Activated naive CD4-positive, alpha-beta T cell treated with anti-CD3 and anti-CD28 coated beads, Interleukin-2, amount 50 U/mL, for 16 hours (primary cell): ENCODE data around the gene NAALADL2.
"Not testable (repeated sequence)": the region's sequence is repeated elsewhere in the genome, so short reads cannot be mapped to it uniquely, and the experiment has no call there.

Source experiments
- DNase-seq: peaks from one replicate; pipeline ENCODE4 v3.0.0-alpha.2; 2020

Gene NAALADL2

DNA sequence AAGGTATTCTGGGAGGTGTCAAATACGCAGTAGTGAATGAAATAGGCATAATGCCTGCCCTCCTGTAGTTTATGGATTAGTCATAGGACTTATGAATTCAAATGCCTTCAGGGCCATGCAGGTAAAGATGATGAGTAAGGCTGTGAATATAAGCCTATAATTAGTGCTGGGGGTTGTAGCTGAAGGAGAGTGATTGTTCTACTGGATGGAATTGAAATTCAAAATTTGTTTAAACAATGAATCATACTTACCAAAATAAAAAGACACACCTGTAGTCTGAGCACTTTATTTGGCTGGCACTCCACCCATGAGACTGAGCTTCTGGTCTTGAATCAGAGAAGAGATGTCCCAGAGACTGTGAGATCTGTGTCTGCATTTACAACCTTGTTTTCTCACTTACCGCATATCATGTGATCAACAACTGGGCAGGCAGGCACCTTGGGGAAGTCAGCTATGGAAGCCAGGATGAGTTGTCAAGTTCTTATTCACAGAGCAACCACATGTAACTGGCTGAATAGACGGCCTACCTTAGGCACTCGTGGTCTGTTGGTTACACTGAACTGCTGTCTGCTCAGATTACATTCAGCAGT is 291.8 kb downstream of the NAALADL2 start:
- DNase-seq, result no peak

DNA sequence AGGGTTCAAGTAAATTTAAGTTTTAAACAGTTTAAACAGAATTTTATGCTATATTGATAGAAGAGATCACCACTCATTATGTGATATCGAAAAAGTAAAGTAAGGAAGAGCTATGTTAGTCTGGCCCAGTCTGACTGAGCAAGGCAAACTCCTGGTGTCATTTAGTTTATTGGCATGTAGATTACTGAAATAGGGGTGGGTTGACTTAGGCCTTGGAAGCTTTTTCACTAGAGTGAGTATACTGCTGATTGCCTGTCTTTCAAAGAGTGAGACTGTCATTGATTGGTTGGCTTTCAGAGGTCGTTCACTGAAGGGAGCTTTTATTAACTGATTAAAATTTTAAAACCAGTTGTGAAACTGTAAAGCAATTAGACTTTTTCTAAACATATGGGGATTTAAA is 294.5 kb downstream of the NAALADL2 start:
- no peak for DNase-seq

GRCh38 chr3:175155172-175155571 is 296.0 kb downstream of the NAALADL2 start:
- no peak for DNase-seq

- no peak for DNase-seq
Observed at GRCh38 chr3:175159202-175159601, 300.1 kb downstream of the NAALADL2 start.

- no peak for DNase-seq
Observed at GRCh38 chr3:175161291-175161690, 302.2 kb downstream of the NAALADL2 start.

- DNase-seq, result no peak
Observed at GRCh38 chr3:175163686-175164085, 304.6 kb downstream of the NAALADL2 start.

DNA sequence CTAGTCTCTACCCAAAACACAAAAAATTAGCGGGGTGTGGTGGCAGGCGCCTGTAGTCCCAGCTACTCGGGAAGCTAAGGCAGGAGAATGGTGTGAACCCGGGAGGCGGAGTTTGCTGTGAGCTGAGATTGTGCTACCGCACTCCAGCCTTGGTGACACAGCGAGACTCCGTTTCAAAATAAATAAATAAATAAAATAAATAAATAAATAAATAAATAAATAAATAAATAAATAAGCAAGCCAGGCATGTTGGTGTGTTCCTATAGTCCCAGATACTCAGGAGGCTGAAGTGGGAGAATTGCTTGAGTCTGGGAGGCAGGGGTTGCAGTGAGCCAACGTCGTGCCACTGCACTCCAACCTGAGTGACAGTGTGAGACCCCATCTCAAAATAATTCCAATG is 314.0 kb downstream of the NAALADL2 start:
- not testable (repeated sequence) for DNase-seq

- no peak for DNase-seq
Observed at GRCh38 chr3:175176556-175176955, 317.4 kb downstream of the NAALADL2 start.

GRCh38 chr3:175179055-175179454 is 319.9 kb downstream of the NAALADL2 start:
- DNase-seq, result no peak

- DNase-seq, result no peak
Observed at GRCh38 chr3:175184392-175184791, 325.3 kb downstream of the NAALADL2 start.

DNA sequence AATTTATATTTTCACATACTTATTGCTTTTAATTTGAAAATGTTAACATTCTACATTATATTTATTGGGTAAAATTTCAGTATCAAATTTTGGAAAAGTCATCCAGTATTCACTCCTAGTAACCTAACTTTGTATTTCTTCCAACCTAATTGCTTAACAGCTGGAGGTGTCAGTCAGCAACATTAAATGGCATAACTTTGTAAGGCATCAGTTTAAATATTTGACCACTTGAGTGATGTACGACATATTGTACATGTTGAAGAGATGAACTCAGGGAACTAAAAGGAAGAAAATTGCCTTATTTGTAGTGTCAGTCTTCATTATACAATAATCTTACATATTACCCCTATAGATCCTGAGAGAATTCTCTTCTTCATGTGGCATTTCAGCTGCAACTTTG is 326.8 kb downstream of the NAALADL2 start:
- DNase-seq, result no peak

DNA sequence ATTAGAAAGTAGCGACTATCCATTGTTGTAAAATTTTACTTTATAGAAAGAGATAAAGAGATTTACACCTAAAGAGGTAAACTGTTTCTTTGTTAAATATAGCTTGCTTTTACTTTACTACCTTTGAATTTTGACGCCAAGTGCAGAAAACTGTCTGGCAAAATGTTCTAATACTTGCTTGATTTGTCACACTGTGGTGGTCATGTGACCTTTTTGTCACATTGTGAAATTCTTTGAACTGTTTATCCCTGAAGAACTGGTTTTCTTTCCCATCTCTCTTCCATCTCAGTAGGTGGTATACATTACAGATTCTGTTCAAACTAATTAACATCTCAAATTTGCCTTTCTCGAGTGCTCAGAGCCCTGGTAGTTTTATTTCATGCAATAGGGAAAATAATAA is 327.4 kb downstream of the NAALADL2 start:
- DNase-seq, result no peak

DNA sequence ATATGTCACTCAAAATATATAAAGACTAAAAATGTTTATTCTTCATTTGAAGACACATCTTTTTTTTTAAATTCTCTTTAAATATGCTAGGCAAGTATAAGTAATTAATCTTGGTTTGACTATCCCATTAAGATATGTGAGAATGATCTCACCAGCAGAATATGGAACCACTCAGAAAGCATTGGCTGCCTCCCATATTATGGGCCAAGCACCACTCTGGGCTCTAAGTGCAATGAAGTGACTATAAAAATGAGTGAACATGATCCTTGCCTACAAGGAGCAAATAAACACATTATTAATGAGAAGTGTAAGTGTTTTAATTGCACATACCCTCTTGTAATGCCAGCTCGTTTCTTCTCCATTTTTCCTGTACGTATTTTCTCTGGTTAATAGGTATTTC is 328.5 kb downstream of the NAALADL2 start:
- no peak for DNase-seq

GRCh38 chr3:175192536-175192935 is 333.4 kb downstream of the NAALADL2 start:
- no peak for DNase-seq

- no peak for DNase-seq
Observed at GRCh38 chr3:175193815-175194518, 334.8 kb downstream of the NAALADL2 start.

DNA sequence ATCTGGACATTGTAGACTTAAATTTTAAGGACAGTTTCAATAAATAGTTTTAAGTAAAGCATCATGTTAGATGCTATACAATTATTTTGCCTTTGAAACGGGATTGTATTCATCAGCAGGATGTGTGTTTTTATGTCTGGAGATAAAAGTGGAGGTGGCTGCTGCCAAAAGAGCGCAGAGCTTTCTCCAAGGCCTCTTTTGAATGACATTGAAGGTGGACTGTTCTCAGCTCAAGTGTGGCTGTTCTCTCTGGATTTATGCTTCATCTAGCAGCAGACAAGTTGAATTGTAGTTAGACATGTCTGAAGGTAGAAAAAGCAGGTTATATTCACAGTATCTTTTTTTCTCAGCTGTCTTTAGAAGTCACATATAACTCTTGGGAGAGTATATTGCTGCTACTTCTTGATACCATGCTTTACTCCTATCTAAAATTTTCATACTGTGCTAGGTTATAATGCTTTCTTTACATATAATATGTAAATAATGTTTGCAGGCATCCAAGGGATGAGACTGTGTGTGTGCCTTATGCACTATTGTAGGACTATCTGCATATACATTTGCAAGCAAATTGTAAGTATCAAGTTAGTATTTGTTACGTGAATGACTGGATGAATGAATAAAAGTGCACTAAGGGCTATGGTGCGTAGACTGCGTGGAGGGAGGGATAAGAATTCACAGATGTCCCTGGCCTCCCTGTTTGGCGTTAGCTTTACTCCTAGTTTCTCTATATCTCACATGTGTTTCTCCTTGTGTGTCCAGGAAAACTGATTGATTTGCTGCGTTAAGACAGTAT is 340.1 kb downstream of the NAALADL2 start:
- no peak for DNase-seq

GRCh38 chr3:175199961-175200360 is 340.8 kb downstream of the NAALADL2 start:
- DNase-seq, result no peak

DNA sequence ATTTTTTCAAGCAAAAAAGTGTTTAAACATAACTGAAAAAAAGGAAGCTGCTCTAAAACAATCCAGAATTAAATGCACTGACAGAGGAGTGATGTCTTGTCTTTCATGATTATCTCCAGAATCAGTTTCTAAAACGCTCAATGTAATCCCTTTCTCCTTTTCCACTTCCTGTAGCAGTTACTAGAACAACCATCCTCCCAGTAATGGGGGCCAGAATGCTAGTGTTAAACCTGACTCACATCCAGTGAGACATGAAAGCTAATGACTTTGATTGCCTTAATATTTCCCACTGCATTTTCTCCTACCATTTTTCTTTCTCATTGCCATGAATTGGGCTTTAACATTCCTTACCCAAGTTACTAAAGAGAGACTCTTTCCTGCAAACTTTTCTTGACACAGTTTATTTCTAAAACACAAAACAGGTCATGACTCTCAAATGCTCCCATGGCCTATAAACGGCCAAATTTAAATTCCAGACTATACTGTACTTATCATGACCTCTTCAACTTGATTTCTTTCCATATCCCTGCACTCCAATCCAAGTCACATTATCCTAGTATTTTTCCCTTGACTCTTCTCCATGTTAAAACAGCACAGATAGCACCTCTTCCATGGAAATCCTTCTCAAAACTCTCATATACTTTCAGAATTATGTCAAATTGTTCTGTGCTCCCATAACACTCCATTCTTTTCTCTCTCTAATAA is 341.4 kb downstream of the NAALADL2 start:
- DNase-seq, result no peak

DNA sequence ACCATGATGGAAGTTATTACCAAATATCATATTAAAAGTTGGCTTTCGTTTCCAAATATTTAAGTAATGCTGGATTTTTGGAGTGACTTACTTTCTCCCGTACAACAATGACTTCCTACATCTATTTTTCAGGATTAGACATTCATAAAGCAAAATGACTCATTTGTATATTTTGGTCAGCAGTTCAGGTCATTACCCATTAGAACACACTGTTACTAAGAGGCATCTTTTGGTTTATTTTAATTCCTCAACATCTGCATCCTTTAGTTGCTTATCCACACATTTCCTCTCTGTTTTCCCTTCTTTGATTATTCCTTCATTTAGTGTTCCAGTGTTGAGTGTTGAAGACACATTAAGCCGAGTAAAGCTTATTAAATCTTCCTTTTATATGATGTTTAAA is 348.2 kb downstream of the NAALADL2 start:
- DNase-seq, result no peak

GRCh38 chr3:175208326-175208725 is 349.2 kb downstream of the NAALADL2 start:
- no peak for DNase-seq

DNA sequence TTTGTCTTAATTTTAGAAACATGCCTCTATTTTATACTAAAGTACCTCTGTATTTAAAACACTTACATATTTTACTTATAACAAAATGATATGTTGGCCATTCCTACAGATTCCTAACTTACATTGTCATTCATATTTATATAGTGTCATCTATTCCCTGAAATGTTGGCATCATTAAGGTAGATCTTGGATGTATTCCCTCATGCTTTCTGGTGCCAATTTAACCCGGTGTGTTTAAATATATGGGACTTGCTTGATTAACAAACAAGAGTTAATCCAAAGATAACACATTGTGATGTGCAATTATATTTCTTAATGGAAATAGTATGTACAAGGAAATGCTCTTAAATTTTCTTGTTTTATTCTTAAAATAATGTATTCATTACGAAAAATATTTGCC is 352.3 kb downstream of the NAALADL2 start:
- DNase-seq, result no peak

DNA sequence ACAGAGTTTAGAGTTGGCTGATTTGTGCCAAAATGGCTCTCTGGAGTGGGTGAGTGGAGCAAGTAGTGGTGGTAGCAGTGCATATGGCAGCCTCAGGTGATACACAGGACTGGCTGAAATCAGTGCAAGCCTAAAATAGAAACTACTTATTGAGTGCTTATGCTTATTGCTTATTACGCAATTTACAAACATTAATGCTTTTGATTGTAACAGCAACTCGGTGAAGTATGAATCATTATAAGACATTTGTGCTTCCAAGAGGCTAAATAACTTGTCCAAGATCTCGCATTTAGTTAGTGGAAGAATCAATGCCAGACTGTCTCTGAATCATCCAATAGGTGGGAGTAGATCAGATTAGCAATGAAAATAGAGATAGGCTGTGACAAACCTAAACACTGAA is 353.8 kb downstream of the NAALADL2 start:
- no peak for DNase-seq

- DNase-seq, result no peak
Observed at GRCh38 chr3:175214216-175214615, 355.1 kb downstream of the NAALADL2 start.

DNA sequence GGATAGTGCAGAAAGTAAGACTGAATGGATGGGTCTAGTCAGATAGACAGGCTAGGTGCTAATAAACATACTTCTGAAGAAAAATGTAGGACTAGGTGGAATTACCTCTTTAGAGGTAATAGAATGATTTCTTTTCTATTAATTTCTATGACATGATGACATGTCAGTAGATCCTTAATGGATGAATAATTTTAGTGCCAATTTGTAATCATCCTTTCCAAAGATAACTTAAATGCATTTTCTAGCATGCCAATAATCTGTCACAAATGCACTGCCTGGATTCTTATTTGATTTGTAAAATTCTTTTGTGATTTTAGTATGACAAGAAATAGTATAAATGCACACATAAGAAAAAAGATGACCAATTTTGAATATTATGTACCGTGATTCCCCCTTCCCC is 356.7 kb downstream of the NAALADL2 start:
- no peak for DNase-seq
